ENCODE data around the gene THBS4.
"Not testable (repeated sequence)": the region's sequence is repeated elsewhere in the genome, so short reads cannot be mapped to it uniquely, and the experiment has no call there.

THBS4 gene

GRCh38 chr5:80076131-80077050 lies 41.2 kb downstream of the THBS4 start:
- no peak for DNase-seq (ENCODE audit: low spot score)

GRCh38 chr5:80077051-80077714 lies 42.0 kb downstream of the THBS4 start:
- no peak for DNase-seq (ENCODE audit: low spot score)

GRCh38 chr5:80078921-80079320 lies 43.8 kb downstream of the THBS4 start:
- no peak for DNase-seq (ENCODE audit: low spot score)

- no peak for DNase-seq (ENCODE audit: low spot score)
Measured at GRCh38 chr5:80082281-80082680, 47.1 kb downstream of the THBS4 start.

GRCh38 chr5:80082731-80083100 lies 47.6 kb downstream of the THBS4 start:
- peak; percentile 92 for DNase-seq (ENCODE audit: low spot score)

DNA sequence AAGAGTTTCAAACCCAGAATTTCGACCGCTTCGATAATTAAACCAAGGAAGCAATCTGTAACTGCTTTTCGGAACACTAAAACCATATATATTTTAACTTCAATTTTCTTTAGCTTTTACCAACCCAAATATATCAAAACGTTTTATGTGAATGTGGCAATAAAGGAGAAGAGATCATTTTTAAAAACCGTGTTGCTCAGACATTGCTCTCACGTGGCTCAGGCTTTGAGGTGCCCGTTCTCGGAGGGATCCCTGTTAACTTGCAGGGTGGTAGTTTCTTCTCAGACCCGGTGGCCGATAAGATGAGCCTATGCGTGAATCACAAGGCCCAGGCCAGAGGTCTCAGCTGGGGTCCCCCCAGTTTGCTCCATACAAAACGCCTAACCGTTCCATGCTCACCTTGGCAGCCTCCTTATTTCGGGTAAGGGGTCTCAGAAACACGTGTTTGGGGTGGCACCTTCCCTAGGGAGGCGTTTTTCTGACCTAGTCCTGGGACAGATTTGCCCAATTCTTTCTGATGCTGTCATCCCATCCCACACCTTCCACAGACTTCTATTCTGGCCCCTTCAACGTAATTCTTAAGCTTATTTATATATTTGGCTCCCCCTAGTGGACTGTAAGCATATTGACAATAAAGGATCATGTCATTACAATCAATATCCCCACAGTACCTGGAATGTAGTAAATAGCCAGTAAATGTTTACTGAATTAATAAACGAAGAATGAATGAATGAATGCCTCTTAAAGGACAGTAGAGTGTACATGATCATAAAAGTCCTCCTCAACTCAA lies 48.1 kb downstream of the THBS4 start:
- DNase-seq (ENCODE audit: low spot score): no peak

DNA sequence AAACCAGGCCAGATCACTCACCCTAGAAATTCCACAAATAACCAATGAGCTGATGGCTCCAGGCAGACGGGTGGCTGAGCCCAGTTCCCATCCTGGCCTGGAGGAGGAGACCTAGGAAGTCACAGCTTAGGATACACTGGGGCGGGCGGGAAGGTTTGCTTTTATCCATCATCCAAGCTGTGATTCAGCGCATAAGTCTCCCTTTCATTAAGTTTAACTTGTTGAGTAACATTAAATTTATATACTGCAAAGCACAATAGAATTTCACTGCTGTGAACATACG lies 55.7 kb downstream of the THBS4 start:
- DNase-seq (ENCODE audit: low spot score): no peak

- DNase-seq (ENCODE audit: low spot score): not testable (repeated sequence)
Measured at GRCh38 chr5:80091792-80092192, 56.6 kb downstream of the THBS4 start.

DNA sequence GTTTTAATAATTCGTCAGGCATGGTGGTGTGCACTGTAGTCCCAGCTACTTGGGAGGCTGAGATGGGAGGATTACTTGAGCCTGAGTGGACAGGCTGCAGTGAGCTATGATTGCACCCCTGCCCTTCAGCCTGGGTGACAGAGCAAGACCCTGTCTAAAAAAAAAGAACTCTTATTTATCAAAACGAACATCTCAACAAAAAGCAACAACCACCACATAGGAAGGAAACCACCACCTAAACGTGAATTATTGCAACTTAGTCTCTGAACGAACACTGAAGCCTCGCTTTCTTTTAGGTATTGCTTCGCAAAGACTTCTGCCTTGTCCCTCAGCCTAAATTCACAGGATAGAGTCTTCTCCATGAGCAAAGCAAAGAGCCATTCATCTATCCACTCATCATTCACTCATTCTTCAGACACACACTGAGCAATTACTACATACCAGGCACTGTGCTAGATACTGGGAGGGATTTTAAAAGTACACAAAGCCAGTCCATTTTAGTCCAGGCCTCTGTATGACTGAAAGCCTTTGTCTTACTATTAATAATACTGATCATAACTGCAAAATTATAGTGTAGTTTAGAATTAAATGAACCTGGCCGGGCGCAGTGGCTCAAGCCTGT lies 57.4 kb downstream of the THBS4 start:
- DNase-seq (ENCODE audit: low spot score): no peak

DNA sequence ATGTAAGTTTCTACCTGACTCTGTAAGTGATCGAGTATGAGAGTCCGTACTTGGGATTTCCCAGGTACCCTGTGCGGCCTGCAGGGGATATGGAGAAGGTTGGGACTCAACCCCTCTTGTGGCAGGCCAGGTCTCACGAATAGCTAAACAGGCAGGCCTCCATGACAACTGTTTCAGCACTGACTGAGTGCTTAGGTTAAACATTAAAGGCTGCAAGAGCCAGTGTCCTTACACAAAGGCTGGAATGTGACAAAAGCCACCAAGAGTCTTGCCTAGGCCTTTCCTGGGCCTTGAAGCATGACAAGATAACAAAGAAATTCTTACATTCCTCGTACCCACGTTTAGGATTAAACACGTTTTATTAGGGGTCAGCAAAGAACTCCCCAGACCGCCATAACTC lies 58.6 kb downstream of the THBS4 start:
- no peak for DNase-seq (ENCODE audit: low spot score)

- DNase-seq (ENCODE audit: low spot score): no peak
Measured at GRCh38 chr5:80094236-80094738, 59.1 kb downstream of the THBS4 start.

DNA sequence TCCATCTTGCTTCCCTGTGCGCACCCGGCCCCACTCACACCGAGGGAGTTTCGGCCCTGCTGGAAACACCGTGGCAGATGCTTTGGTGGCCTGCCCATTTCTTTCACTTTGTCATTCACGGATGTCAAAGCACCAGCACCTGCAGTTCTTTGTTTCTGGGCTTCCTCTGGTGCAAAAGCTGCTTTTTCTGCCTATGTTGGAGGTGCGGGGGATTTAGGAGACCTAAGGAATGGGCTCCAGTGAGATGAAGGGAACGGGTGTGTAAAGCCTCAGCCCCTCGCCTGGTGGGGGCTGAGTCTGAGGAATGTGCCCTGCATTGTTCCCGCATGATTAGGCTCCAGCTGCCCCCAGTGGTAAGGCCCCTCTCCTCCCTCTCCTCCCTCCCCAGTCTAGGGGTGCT lies 62.3 kb downstream of the THBS4 start:
- DNase-seq (ENCODE audit: low spot score): no peak

DNA sequence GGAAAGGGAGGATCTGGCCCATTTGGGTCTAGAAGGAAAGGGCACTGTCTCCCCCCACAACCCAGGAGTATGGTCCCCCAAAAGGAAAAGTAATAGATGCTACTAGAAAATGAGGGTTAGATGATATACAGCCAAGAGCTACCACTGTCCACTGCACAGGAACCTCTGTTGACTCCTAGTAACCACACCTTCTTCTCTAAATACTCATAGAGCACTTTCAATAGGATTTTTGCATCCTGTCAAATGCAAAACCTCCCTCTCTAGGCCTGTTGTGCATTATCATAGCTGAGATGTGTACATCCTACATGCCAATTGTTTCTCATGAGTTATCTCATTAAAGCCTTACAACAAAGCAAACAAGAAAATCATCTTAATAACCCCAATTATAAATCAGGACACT lies 66.8 kb downstream of the THBS4 start:
- no peak for DNase-seq (ENCODE audit: low spot score)

DNA sequence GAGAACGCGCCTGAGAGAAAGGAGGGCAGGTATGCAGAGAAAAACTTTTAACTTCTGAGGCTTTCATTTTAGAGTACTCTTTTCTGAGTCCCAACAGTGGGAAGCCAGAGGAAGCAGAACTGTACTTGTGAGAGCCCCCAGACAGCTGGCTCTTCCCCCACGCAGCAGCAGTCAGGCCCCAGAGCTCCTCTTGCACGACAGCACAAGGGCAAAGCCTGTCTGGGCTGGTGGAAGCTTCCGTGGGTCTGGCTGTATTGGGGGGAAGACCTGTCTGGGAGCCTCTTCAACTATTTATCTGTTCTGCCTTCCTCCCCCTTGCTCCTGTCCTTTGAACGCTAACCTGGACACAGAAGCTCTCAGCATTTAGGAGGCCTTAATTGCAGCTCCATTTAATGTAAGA lies 68.2 kb downstream of the THBS4 start:
- DNase-seq (ENCODE audit: low spot score): no peak

- no peak for DNase-seq (ENCODE audit: low spot score)
Measured at GRCh38 chr5:80105698-80106439, 70.7 kb downstream of the THBS4 start.

GRCh38 chr5:80106916-80107315 lies 71.8 kb downstream of the THBS4 start:
- no peak for DNase-seq (ENCODE audit: low spot score)

- peak; percentile 72 for DNase-seq (ENCODE audit: low spot score)
Measured at GRCh38 chr5:80109646-80110478, 74.7 kb downstream of the THBS4 start.

- DNase-seq (ENCODE audit: low spot score): not testable (repeated sequence)
Measured at GRCh38 chr5:80111376-80111990, 76.3 kb downstream of the THBS4 start.

GRCh38 chr5:80114860-80115259 lies 79.7 kb downstream of the THBS4 start:
- no peak for DNase-seq (ENCODE audit: low spot score)

DNA sequence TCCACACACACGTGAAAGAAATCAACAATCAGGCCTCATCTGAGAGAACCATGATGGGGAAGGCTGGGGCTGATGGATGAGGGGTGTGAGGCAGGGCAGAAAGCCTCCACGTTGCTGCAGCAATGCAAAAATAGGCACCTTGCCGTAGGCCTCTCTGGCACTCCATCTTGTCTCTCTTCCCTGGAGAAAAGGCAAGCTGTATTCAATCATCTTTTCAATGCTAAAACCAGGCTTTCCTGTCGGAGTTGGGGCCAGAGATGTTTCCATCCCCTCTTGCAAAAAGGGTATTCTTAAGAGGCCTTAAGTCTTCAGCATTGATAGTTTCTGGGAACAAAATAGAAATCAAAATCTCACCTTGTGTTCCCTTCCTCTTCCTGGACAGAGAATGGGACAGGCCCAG lies 80.9 kb downstream of the THBS4 start:
- DNase-seq (ENCODE audit: low spot score): no peak

Measured in left forelimb (tissue), 1 donor.